Kidney tubule cell (primary cell): ENCODE results near the gene SPAG17.

Source experiments
- DNase-seq: peaks from one replicate; pipeline ENCODE4 v3.0.0-alpha.2; 2018; ENCODE audit warnings: low spot score

SPAG17 gene

DNA sequence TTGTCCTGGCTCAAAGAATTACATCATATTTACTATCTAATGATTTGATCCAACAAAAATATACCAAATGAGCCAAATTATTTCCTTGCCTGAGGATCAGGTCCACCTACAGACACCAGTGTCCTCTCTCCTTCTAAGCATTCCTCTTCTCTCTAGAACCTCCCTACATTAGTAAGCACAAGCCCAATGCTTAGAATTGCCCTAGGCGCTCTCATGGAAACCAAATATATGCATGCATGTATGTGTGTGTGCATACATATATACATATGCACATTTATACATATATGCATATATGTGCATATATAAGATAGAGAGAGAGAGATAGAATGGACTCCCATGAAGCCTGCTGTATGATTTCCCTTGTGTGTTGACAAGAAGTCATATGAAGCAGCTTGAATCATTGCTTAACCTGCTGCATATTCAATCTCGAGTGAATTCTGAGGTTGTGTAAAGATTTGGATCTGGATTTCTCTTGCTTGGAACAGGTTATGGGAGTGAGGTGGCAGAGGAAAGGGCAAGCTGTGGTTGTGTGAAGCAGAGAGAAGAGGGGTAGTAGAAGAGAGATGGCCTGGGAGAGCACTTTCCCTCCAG, 66.1 kb downstream of the SPAG17 start:
- DNase-seq = no peak

DNA sequence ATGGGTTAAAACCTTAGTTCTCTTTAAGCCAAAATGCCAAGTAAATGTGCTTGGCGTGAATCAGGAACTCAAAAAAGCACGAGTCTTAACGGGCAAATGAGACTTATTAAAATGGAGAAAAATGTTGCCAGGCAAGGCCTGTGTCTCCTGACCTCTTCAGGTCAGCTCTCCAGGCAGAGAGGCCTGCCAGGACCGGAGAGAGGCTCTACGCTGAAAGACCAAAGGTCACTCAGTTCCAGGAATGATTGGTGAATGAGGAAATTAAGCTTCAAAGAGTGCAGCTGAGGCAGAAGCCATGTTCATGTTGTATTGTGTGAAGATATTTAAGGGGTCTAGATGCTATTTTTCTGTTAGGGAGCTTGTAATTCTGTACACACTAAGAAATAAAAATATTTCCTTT, 66.6 kb downstream of the SPAG17 start:
- no peak for DNase-seq

- DNase-seq = no peak
These were observed 67.5 kb downstream of the SPAG17 start for GRCh38 chr1:118117521-118117920.

DNA sequence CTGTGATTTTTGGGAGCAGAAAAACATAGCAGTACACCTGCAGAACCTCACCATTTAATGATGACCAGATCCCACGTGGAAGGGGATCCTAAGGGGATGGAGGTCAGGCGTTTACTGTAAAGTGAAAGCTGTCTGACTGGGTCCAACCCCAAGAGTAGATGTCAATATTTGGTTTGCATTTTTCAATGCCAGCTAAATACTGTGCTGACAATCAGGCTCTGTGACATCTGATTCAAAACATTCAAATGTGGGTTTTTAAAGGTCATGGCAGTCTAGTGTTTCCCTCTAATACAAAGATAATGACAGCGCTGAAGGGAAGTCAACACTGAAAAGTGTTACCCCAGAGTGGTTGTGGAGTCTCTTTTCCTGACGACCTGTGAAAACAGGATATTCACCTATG, 68.1 kb downstream of the SPAG17 start:
- DNase-seq = no peak

DNA sequence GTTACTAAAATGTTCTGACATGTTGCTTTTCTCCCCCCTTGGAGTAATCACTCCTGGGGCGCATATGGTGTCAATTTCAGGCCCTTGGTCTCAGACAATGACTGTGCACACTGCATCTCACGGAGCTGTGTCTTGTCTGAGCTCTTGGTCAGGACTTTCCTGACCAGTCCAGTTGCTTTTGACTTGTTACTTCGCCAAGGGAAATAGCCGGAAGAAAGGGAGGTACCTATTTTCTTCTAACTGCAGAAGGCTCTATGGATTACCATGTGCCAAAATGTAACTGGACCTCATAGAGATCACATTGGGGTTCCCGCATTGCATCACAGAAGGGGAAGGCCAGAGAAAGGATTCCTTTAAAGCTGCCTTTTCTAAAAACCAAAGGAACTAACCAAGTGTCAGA, 68.6 kb downstream of the SPAG17 start:
- DNase-seq = no peak

DNA sequence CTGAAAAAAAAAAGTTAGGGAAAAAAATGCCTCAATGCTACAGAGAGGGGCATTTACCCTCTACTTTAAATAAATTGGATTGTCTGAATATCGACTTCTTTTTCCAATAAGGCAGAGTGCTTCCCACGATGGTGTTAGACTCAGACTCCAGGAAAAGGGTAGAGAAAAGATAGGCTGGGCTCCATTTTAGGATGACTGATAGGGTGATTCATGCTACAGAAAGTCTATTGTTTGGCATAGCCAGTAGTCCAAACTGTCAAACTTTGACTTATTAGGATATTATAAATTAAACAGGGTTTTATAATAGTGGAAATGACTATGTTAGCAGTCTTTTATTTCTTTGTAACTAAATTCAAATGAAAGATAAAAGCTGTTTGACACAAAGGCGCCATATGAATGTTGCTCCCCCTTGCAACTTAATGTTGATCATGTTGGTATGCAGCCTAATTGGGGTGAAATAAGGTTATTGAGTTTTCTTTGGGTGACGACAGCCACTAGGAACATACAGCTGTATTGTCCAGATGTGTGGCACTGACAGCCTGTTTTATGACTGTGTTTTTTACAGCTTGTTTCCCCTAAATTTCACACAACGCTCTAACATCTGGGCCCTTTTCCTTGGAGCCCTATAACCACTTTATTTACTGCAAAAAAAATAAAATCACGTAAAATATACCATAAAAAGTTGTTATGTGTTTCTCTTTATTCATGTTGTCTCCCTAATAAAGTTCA, 69.3 kb downstream of the SPAG17 start:
- peak; percentile 50 for DNase-seq

GRCh38 chr1:118113261-118113660, 71.8 kb downstream of the SPAG17 start:
- DNase-seq = peak; percentile 60

DNA sequence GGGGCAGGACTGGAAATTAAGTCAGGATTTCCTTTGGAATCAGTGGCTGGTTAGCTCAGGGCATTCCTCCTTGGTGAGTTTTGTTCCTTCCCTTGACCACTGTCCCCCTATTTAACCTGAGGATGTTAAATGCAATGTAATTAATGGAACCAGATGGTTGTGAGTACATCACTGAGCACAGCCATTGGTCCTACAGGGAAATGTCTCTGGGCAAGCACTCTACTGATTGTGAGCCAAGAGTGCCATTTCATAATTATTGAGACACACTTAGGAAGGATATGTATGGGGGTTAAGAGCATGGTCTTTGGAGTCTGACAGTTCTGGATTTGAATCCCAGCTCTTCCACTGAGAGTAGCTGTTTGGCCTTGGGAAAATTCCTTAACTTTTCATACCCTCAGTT, 74.4 kb downstream of the SPAG17 start:
- no peak for DNase-seq

- DNase-seq = no peak
These were observed 80.1 kb downstream of the SPAG17 start for GRCh38 chr1:118104951-118105350.

GRCh38 chr1:118102445-118102844, 82.6 kb downstream of the SPAG17 start:
- DNase-seq = no peak

GRCh38 chr1:118101999-118102398, 83.0 kb downstream of the SPAG17 start:
- DNase-seq = no peak

- peak; percentile 28 for DNase-seq
These were observed 83.5 kb downstream of the SPAG17 start for GRCh38 chr1:118101515-118101844.

DNA sequence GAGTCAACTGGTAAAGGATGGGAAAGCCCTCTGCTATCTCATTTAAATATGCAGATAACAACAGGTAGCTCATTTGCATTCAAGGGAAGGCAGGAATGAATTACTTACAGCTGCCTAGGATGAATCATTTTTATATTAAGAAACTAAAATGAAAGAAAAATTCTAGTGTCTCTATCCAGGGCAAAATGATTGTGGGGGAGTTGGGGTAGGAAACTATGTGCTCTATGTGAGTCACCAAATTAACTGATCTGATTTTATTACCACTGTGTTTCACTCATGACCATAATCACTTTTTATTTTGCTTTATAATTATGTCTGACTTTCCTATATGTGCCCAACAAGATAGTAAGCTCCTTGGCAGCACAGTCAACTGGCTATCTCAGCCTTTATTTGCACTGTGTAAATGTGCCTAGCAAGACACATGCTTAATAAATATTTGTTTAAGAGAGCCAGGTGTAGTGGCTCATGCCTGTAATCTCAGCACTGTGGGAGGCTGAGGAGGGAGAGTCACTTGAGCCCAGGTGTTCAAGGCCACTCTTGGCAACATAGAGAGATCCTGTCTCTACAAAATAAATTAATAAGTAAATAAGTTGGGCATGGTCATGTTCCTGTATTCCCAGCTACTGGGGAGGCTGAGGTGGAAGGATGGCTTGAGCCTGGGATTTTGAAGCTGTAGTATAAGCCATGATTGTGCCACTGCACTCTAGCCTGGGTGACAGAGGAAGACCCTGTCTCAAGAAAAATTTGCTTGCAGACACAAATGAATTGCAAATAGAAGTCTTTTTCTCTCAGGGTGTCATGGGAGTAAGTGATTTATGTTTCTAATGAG, 84.1 kb downstream of the SPAG17 start:
- DNase-seq = no peak

GRCh38 chr1:118099686-118100085, 85.3 kb downstream of the SPAG17 start:
- DNase-seq = no peak

DNA sequence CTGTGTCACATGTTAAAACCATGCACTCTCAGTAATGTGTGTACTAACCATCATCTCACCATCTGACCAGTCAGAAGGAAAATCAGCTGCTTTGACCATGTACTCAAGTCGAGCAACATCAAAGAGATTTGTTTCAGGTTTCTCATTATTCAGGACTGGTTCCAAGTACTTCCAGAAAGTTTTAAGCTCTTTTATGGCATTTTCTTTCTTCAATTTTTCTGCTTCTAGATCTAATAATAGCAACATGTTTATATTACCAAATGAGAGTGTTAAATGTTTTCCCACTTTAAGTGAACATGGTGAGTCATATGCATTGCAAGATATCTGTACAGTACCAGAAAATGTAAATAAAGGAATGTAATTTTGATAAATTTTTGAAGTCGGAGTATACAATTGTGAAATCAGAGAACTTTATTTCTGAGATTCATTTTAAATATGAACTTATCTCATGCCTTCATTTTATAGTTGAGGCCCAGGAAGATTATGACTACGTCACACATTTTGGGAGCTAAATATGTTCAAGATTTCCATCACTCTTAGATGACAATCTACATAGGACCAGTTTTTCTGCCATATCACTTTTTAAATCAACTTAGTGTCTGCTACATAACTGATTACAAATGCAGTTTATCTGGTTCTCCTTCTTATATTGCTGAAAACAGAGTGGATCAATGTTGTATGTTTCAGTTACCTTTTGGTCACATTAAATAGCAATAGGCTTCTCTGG, 87.2 kb downstream of the SPAG17 start:
- no peak for DNase-seq

DNA sequence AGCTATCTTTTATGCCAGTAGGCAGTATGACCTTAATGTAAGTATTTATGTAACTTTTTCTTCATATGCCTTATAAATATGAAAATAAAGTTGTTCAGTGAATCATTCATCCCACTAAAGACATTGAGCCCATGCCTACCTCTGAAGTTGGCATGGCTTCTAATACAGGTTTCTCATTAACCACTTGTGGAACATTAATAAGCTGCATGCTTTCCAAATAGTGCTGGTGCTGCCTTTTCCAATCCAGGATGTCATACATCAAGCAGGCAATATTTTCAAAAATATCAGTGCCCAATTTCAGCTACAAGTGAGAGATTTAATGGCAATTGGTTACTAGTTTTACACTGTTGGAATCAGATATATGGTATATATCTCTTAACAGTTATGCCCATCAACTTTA, 92.0 kb downstream of the SPAG17 start:
- peak; percentile 9 for DNase-seq

GRCh38 chr1:118090130-118090529, 94.9 kb downstream of the SPAG17 start:
- DNase-seq = no peak

DNA sequence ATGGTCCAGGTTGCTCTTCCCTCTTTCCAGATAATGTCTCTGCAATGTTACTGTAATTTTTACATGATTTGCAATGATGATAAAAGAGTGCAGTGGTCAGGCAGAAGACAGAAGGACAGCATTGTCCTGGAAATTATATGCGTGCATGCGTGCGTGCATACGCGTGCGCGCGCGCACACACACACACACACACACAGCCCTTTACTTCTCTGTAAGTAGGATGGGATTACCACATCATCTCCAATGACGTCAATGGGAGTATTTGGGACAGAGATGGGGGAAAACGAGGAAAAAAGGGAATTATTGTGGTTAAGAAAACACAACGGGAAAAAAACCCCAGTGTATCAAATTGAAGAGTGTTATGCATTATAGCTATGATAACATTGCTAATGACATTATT, 99.7 kb downstream of the SPAG17 start:
- no peak for DNase-seq

GRCh38 chr1:118084400-118084799, 100.6 kb downstream of the SPAG17 start:
- no peak for DNase-seq

DNA sequence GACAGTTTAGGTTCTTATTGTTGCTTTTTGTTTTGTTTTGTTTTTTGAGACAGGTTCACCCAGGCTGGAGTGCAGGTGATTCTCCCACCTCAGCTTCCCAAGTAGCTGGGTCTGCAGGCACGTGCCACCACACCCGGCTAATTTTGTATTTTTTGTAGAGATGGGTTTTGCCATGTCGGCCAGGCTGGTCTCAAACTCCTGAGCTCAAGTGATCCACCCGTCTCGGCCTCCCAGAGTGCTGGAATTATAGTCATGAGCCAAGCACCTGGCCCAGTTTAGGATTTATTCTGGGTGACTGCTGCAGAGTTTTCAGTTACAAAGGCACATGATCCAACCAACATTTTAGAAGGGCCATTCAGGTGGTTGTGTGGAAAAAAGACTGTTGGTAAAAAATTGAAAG, 102.0 kb downstream of the SPAG17 start:
- no peak for DNase-seq

GRCh38 chr1:118081387-118081786, 103.6 kb downstream of the SPAG17 start:
- no peak for DNase-seq

- DNase-seq = peak; percentile 58
These were observed 107.5 kb downstream of the SPAG17 start for GRCh38 chr1:118077331-118078045.
